ENCODE data around the gene CEP112. TPM values are rescaled to one million over a fixed set of nuclear protein-coding genes. Genes with fewer than 3 reads are reported as not detected.
A peak's percentile ranks its signal among the peaks of the same experiment; 100 is the strongest.

The CEP112 gene
- 1 to 10 TPM; 5.9 to 6.2 TPM for total RNA-seq

- Histone ChIP-seq H3K4me3 (peak within 1 kb of the TSS; percentile 90), H3K36me3 (no peaks in the 10 kb centered on the region), H3K9ac (ENCODE audit: low read depth in 2 of 2, low read length in 2 of 2) (peak within 1 kb of the TSS; percentile 37 to 55), H3K27me3 (no peaks in the 10 kb centered on the region), H3K4me1 (no peaks in the 10 kb centered on the region), H3K27ac (peak within 1 kb of the TSS; percentile 20), H3K9me3 (no peaks in the 10 kb centered on the region)
- no peak for TF ChIP-seq CTCF (IDR thresholded peaks at IDR 0.05)
- intact Hi-C loops (cut with DNase I) = no loop called here
- peak; percentile 77 for DNase-seq
Measured at GRCh38 chr17:66191593-66192377, at the start of gene CEP112. CEP112 (minus strand) TSS chr17:66192133.

- Histone ChIP-seq H3K4me3 (no peak overlapping the region), H3K36me3 (no peaks in the 10 kb centered on the region), H3K27ac (no peak overlapping the region), H3K9ac (ENCODE audit: low read depth in 2 of 2, low read length in 2 of 2) (no peak overlapping the region), H3K4me1 (no peaks in the 10 kb centered on the region), H3K9me3 (no peaks in the 10 kb centered on the region), H3K27me3 (no peaks in the 10 kb centered on the region)
- no peak for TF ChIP-seq CTCF (IDR thresholded peaks at IDR 0.05)
- no peak for DNase-seq
- intact Hi-C loops (cut with DNase I) = no loop called here
Measured at GRCh38 chr17:66240630-66241029, 48.7 kb upstream of the CEP112 start.

GRCh38 chr17:66240013-66240412 lies 48.1 kb upstream of the CEP112 start:
- Histone ChIP-seq H3K9ac (ENCODE audit: low read depth in 2 of 2, low read length in 2 of 2) (no peak overlapping the region), H3K36me3 (no peaks in the 10 kb centered on the region), H3K4me1 (no peaks in the 10 kb centered on the region), H3K9me3 (no peaks in the 10 kb centered on the region), H3K27ac (no peak overlapping the region), H3K27me3 (no peaks in the 10 kb centered on the region), H3K4me3 (no peak overlapping the region)
- DNase-seq = no peak
- no peak for TF ChIP-seq CTCF (IDR thresholded peaks at IDR 0.05)
- intact Hi-C loops (cut with DNase I) = no loop called here

- no peak overlapping the region for H3K9ac ChIP-seq (ENCODE audit: low read depth in 2 of 2, low read length in 2 of 2)
- no peaks in the 10 kb centered on the region for H3K9me3 ChIP-seq
- intact Hi-C loops (cut with DNase I) = no loop called here
- no peaks in the 10 kb centered on the region for H3K36me3 ChIP-seq
- DNase-seq = no peak
- H3K4me3 ChIP-seq = no peak overlapping the region
- no peaks in the 10 kb centered on the region for H3K27me3 ChIP-seq
- TF ChIP-seq CTCF (IDR thresholded peaks at IDR 0.05) = no peak
- no peaks in the 10 kb centered on the region for H3K4me1 ChIP-seq
- H3K27ac ChIP-seq = no peak overlapping the region
Measured at GRCh38 chr17:66235377-66235994, 43.6 kb upstream of the CEP112 start.

- Histone ChIP-seq H3K9me3 (no peaks in the 10 kb centered on the region), H3K4me1 (no peaks in the 10 kb centered on the region), H3K9ac (ENCODE audit: low read depth in 2 of 2, low read length in 2 of 2) (no peak overlapping the region), H3K27me3 (no peaks in the 10 kb centered on the region), H3K27ac (no peak overlapping the region), H3K36me3 (no peaks in the 10 kb centered on the region), H3K4me3 (no peak overlapping the region)
- intact Hi-C loops (cut with DNase I) = no loop called here
- no peak for TF ChIP-seq CTCF (IDR thresholded peaks at IDR 0.05)
- no peak for DNase-seq
Measured at GRCh38 chr17:66234611-66235010, 42.7 kb upstream of the CEP112 start.
